IPS DF 6.9 (cell line): ENCODE results near the gene WDR64.
"Not testable (repeated sequence)": the region's sequence is repeated elsewhere in the genome, so short reads cannot be mapped to it uniquely, and the experiment has no call there.

Experiments used
- DNase-seq: peaks from one replicate; pipeline ENCODE4 v3.0.0-alpha.2; 2013; ENCODE audit warnings: low read depth, low spot score
- H3K27ac ChIP-seq: one replicate; pipeline ENCODE4 v1.5.1; 2013; ENCODE audit warnings: low read length, control low read depth
- H3K27me3 ChIP-seq: 2 replicates; pipeline ENCODE4 v1.6.1; 2013; ENCODE audit warnings: mild to moderate bottlenecking, low read length; ENCODE audit not compliant: control insufficient read depth, insufficient read depth
- H3K36me3 ChIP-seq: 2 replicates; pipeline ENCODE4 v1.6.1; 2013; ENCODE audit warnings: low read length; ENCODE audit not compliant: control insufficient read depth, insufficient read depth
- H3K4me1 ChIP-seq: 2 replicates; pipeline ENCODE4 v1.6.1; 2013; ENCODE audit warnings: low read length; ENCODE audit not compliant: control insufficient read depth, insufficient read depth
- H3K4me3 ChIP-seq: 2 replicates; pipeline ENCODE4 v1.5.1; 2013; ENCODE audit warnings: mild to moderate bottlenecking, low read length
- H3K9me3 ChIP-seq: 2 replicates; pipeline ENCODE4 v1.6.1; 2013; ENCODE audit warnings: low read length, inconsistent platforms; ENCODE audit not compliant: control insufficient read depth, insufficient read depth
- WGBS: extraction: QIAGEN DNeasy Blood & Tissue Kit; methylation state at CpG from one replicate; pipeline ENCODE4 v1.1.7; 2013; ENCODE audit warnings: mixed read lengths, missing lambda C conversion rate; ENCODE audit not compliant: insufficient read length, insufficient coverage; 5-methylcytosine and 5-hydroxymethylcytosine counted together

The WDR64 gene

GRCh38 chr1:241789061-241789460, 137.0 kb downstream of the WDR64 start:
- no CpG with 5 or more reads among the region's 2 CpGs for WGBS
- DNase-seq: no peak
- no peak overlapping the region for H3K4me3 ChIP-seq
- no peaks in the 10 kb centered on the region for H3K27me3 ChIP-seq
- no peaks in the 10 kb centered on the region for H3K4me1 ChIP-seq
- H3K36me3 ChIP-seq: no peaks in the 10 kb centered on the region
- H3K27ac ChIP-seq: no peak overlapping the region
- no peaks in the 10 kb centered on the region for H3K9me3 ChIP-seq

DNA sequence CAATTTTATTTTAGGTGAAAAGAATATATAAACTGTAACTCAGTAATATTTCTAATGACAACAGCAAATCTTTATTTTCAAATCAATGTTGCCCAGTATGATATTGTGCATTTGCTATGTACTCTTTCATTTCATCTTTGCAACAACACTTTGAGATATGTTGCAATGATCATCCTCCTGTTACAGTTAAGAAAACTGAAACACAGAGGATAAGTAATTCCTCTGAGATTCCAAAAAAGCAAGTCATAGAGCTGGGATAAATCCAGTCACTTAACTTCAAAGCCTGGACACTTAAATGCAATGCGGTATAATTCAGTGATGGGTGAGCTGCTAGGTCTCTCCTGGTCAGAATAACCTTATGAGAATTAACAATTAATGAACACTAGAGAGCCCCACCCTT, 147.3 kb downstream of the WDR64 start:
- H3K9me3 ChIP-seq: no peaks in the 10 kb centered on the region
- DNase-seq: no peak
- H3K36me3 ChIP-seq: no peaks in the 10 kb centered on the region
- WGBS: no CpG with 5 or more reads among the region's 1 CpG
- no peaks in the 10 kb centered on the region for H3K4me1 ChIP-seq
- H3K27me3 ChIP-seq: no peaks in the 10 kb centered on the region
- H3K27ac ChIP-seq: no peak overlapping the region
- H3K4me3 ChIP-seq: no peak overlapping the region

DNA sequence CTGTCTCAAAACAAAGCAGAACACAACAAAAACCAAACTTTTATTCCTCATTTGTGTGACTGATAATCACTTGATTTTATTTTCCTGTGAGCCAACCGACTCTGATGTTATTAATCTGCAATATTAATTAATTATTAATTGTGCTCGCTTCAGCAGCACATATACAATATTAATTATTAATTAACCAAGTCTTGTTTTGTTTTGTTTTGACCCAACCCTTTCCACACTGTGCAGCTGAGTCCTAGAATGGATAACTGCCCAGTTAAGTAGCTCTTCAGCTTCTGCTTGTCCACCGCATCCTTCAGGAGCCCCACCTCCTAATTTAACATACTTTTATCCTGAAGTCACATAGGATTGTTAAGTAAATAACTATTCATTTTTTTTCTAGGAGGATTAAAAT, 148.6 kb downstream of the WDR64 start:
- H3K27ac ChIP-seq: no peak overlapping the region
- no peaks in the 10 kb centered on the region for H3K9me3 ChIP-seq
- H3K27me3 ChIP-seq: no peaks in the 10 kb centered on the region
- WGBS: no CpG with 5 or more reads among the region's 3 CpGs
- no peaks in the 10 kb centered on the region for H3K36me3 ChIP-seq
- no peak for DNase-seq
- no peak overlapping the region for H3K4me3 ChIP-seq
- no peaks in the 10 kb centered on the region for H3K4me1 ChIP-seq

DNA sequence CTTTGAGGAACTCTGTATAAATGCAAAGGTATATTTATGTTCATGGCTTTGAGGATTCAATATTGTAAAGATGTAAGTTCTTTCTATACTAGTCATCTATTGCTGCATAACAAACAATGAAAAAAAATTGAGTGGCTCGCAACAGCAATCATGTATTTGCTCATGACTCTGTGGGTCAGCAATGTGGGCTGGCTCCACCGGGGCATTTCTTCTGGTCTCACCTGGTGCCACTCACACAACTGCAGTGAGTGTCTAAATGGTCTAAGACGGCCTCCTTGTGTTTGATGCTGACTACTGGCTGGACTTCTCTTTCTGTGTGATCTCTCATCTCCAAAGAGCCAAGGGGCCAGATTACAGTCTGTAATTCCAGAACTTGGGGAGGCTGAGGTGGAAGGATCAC, 150.8 kb downstream of the WDR64 start:
- H3K27me3 ChIP-seq: no peaks in the 10 kb centered on the region
- no peak overlapping the region for H3K4me3 ChIP-seq
- no peaks in the 10 kb centered on the region for H3K4me1 ChIP-seq
- DNase-seq: no peak
- no peaks in the 10 kb centered on the region for H3K9me3 ChIP-seq
- no CpG with 5 or more reads among the region's 3 CpGs for WGBS
- H3K36me3 ChIP-seq: no peaks in the 10 kb centered on the region
- H3K27ac ChIP-seq: no peak overlapping the region

DNA sequence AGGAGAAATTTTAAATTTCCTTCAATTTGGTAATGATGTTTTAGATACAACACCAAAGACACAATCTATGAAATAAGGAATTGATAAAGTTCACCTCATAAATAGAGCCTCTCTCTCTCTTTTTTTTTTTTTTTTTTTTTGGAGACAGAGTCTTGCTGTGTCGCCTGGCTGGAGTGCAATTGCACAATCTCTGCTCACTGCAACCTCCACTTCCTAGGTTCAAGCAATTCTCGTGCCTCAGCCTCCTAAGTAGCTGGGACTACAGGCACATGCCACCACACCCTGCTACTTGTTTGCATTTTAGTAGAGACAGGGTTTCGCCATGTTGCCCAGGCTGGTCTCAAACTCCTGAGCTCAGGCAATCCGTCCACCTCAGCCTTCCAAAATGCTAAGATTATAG, 152.6 kb downstream of the WDR64 start:
- whole genome bisulfite sequencing: no CpG with 5 or more reads among the region's 4 CpGs
- not testable (repeated sequence) for DNase-seq, H3K4me3 ChIP-seq, H3K4me1 ChIP-seq, H3K36me3 ChIP-seq, H3K27me3 ChIP-seq, H3K27ac ChIP-seq, H3K9me3 ChIP-seq

GRCh38 chr1:241808265-241808664, 156.2 kb downstream of the WDR64 start:
- no peak overlapping the region for H3K4me3 ChIP-seq
- H3K4me1 ChIP-seq: no peaks in the 10 kb centered on the region
- no peaks in the 10 kb centered on the region for H3K36me3 ChIP-seq
- no peak for DNase-seq
- H3K27ac ChIP-seq: no peak overlapping the region
- H3K9me3 ChIP-seq: no peaks in the 10 kb centered on the region
- H3K27me3 ChIP-seq: no peaks in the 10 kb centered on the region
- no CpG with 5 or more reads among the region's 2 CpGs for WGBS

DNA sequence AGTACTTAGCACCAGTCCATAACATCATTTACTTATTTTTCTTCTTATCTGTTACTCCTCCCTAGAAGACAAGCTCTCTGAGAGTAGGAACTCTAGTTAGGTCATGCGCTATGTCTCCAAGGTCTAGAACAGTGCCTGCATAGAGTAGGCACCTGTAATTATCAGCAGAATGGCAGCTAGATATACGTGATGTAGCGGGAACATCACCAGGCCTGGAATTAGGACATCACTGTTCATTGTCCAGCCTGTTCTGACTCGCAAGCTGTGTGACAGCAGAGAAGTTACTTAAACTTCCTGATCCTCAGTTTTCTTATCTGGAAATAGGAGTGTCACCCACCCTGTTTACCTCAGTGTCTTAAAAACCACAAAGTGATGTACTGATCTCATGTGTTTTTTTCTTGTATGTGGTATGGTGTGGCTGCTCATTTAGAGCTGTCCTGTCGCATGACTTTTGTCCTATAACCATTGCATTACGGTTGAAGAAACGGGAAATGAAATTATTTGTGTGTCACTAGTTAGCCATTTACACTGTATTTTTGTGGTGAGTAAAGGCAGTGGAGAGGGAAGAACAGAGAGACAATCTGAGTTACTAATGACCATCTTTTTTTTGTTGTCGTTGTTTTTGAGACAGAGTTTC, 158.8 kb downstream of the WDR64 start:
- Histone ChIP-seq H3K4me1 (no peaks in the 10 kb centered on the region), H3K4me3 (no peak overlapping the region), H3K36me3 (no peaks in the 10 kb centered on the region), H3K9me3 (no peaks in the 10 kb centered on the region), H3K27ac (no peak overlapping the region), H3K27me3 (no peaks in the 10 kb centered on the region)
- no peak for DNase-seq
- WGBS: no CpG with 5 or more reads among the region's 8 CpGs

DNA sequence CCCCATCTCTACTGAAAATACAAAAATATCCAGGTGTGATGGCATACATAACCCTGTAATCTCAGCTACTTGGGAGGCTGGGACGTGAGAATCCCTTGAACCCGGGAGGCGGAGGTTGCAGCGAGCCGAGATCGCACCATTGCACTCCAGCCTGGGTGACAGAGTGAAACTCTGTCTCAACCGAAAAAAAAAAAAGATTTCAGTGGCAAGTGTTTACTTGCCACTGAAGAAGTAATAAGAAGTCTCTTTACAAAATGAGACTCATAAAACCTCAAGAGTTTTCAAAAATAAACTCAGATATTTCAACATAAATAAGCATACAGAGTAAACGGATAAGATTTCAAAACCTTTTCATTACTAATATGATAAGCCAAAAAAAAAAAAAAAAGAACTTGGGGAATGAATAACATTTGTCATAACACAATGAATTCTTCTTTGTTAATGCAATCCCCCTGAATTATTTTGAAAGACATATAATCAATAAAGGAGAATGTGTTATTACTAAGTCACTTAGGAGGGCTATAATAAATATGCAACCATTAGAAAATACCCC, 161.8 kb downstream of the WDR64 start:
- Histone ChIP-seq H3K27ac (no peak overlapping the region), H3K36me3 (no peaks in the 10 kb centered on the region), H3K4me3 (no peak overlapping the region), H3K9me3 (no peaks in the 10 kb centered on the region), H3K27me3 (no peaks in the 10 kb centered on the region), H3K4me1 (no peaks in the 10 kb centered on the region)
- DNase-seq: no peak
- no CpG with 5 or more reads among the region's 8 CpGs for WGBS

DNA sequence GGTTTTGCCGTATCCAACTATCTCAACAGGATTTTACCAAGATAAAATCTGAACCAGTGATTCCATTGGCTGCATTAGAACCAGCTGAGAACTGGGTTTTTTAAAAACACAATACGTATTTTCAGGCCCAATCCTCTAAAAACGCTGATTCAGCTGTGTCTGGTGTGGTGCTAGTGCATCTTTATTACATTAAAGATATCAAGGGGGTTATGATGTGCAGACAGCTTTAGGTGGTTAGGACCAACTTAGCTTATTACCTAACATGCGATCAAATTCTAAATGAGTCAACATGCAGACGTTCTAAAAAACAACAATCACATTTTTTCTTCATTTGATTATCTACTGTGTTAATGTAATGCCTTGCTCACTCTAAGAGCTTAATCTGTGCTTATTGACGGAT, 163.9 kb downstream of the WDR64 start:
- no peak for DNase-seq
- Histone ChIP-seq H3K27ac (no peak overlapping the region), H3K36me3 (no peaks in the 10 kb centered on the region), H3K4me1 (no peaks in the 10 kb centered on the region), H3K4me3 (no peak overlapping the region), H3K27me3 (no peaks in the 10 kb centered on the region), H3K9me3 (no peaks in the 10 kb centered on the region)
- WGBS: no CpG with 5 or more reads among the region's 6 CpGs

DNA sequence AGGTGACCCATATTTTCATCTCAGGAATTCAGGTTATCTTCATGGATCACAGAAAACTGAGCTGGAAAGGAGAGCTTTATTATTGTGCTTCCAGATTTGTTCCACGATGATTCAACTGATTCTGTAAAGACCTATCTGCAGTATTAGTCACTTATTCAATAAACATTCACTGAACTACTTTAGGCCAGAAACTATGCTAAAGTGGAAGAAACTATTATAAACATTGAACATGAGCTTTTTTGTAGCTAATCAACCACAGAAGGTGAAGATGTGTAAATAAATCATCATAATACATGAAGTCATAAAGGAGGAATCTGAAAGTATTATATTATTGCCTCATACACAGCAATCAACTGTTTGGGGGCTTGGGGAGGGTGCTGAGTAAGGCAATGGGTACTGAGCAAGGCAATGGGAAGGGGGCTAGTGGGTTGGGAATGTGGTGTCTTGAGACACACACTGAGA, 165.3 kb downstream of the WDR64 start:
- Histone ChIP-seq H3K4me3 (no peak overlapping the region), H3K9me3 (no peaks in the 10 kb centered on the region), H3K27me3 (no peaks in the 10 kb centered on the region), H3K36me3 (no peaks in the 10 kb centered on the region), H3K4me1 (no peaks in the 10 kb centered on the region), H3K27ac (no peak overlapping the region)
- no peak for DNase-seq
- WGBS: no CpG with 5 or more reads among the region's 1 CpG

DNA sequence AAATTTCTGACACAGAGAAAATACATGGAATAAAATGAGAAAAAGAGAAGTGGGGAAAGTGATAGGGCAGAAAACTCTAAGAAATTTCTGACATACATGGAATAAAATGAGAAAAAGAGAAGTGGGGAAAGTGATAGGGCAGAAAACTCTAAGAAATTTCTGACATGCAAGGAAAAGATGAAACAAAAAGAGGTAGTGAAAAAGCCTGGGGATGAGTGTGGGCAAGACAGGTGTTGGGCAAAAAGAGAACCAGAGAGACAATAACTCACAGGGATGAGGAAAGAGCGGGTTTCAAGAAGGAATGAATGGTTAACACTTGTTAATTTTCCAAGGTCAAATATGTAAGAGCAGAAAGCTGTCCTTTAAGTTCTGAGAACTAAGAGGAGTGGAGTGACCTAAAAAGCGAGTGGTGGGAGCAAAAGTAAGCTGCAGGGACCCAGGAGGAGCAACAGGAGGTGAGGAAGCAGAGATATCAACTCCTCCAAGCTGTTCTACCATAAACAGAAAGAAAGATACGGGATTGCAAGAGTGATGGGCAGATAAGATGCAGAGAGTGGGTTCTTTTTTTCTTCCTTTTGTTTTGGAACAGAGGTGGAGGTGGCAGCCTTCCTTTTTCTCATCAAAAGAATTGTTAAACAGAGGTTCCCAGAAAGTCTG, 166.0 kb downstream of the WDR64 start:
- WGBS: no CpG with 5 or more reads among the region's 3 CpGs
- H3K27ac ChIP-seq: no peak overlapping the region

More for the DNA sequence above, 166.0 kb downstream of the WDR64 start:
- Histone ChIP-seq H3K4me3 (no peak overlapping the region), H3K4me1 (no peaks in the 10 kb centered on the region), H3K27me3 (no peaks in the 10 kb centered on the region), H3K9me3 (no peaks in the 10 kb centered on the region), H3K36me3 (no peaks in the 10 kb centered on the region)
- no peak for DNase-seq
